Measurements from ENCODE around the gene GMPS.
"Not testable (repeated sequence)": the region's sequence is repeated elsewhere in the genome, so short reads cannot be mapped to it uniquely, and the experiment has no call there.

The GMPS gene

DNA sequence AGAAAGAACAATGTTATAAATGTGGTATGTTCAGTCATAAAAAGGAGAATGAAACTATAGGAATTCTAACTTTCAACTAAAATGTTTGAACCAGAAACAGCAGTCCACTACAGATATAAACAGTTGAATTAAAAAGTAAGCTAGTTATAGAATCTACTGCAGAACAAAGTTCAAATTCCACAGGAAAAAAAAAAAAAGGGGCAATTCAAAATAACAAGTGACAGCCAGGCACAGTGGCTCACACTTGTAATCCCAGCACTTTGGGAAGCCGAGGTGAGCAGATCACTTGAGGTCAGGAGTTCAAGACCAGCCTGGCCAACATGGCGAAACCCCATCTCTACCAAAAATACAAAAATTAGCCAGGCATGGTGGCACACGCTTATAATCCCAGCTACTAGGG lies 21.0 kb upstream of the GMPS start:
- DNase-seq; POLR2A ChIA-PET; H3K27ac ChIP-seq (ENCODE audit: insufficient read depth in 1 of 2, low read depth in 1 of 2, low read length in 2 of 2, poor library complexity in 1 of 2, severe bottlenecking in 2 of 2); H3K27me3 ChIP-seq (replicated peaks in 2 of 5; ENCODE audit: control insufficient read depth in 4 of 5, insufficient read depth in 5 of 5, low read length in 4 of 5); H3K9me3 ChIP-seq (ENCODE audit: control extremely low read depth in 1 of 5, control insufficient read depth in 4 of 5, insufficient read depth in 2 of 5, low read depth in 1 of 5, low read length in 4 of 5); H3K36me3 ChIP-seq (ENCODE audit: control insufficient read depth in 4 of 4, insufficient read depth in 4 of 4, low read length in 3 of 4); H3K4me3 ChIP-seq (ENCODE audit: control insufficient read depth in 1 of 7, extremely low read depth in 1 of 7, insufficient read depth in 4 of 7, low read depth in 2 of 7, low read length in 6 of 7): not testable (repeated sequence)
- CTCF ChIA-PET, result interaction anchor here (1.7 kb wide), 1 partner anchor 43 kb away, joined by 7 read pairs; the partner anchor contains the start of gene C3orf33
- WGBS (ENCODE audit: insufficient coverage), result 100% methylated on average over 1 of the region's 3 CpGs
- peaks cover 20 to 30% (median 20%) of the 10 kb centered on the region in 4 experiments for H3K4me1 ChIP-seq (ENCODE audit: control extremely low read depth in 1 of 4, control insufficient read depth in 4 of 4, insufficient read depth in 4 of 4, low read length in 3 of 4)

GRCh38 chr3:155852341-155852740 lies 18.1 kb upstream of the GMPS start:
- 25% methylated on average over 2 of the region's 2 CpGs for WGBS (ENCODE audit: insufficient coverage)
- peaks cover 20 to 36% (median 27%) of the 10 kb centered on the region in 4 experiments for H3K4me1 ChIP-seq (ENCODE audit: control extremely low read depth in 1 of 4, control insufficient read depth in 4 of 4, insufficient read depth in 4 of 4, low read length in 3 of 4)
- no peaks in the 10 kb centered on the region for H3K9me3 ChIP-seq (ENCODE audit: control extremely low read depth in 1 of 5, control insufficient read depth in 4 of 5, insufficient read depth in 2 of 5, low read depth in 1 of 5, low read length in 4 of 5)
- ChIA-PET POLR2A (no interaction called here), CTCF (interaction anchor here (1.2 kb wide), 2 partner anchors 10 to 11 kb away, joined by 4 read pairs; no protein-coding TSS in a partner anchor)
- DNase-seq, result no peak
- peak overlapping the region in 6 of 7 experiments; percentile 84 to 99 (median 95) for H3K4me3 ChIP-seq (ENCODE audit: control insufficient read depth in 1 of 7, extremely low read depth in 1 of 7, insufficient read depth in 4 of 7, low read depth in 2 of 7, low read length in 6 of 7)
- no peaks in the 10 kb centered on the region for H3K27me3 ChIP-seq (replicated peaks in 2 of 5; ENCODE audit: control insufficient read depth in 4 of 5, insufficient read depth in 5 of 5, low read length in 4 of 5)
- H3K36me3 ChIP-seq (ENCODE audit: control insufficient read depth in 4 of 4, insufficient read depth in 4 of 4, low read length in 3 of 4), result peaks cover 0 to 8% (median 1%) of the 10 kb centered on the region in 4 experiments
- H3K27ac ChIP-seq (ENCODE audit: insufficient read depth in 1 of 2, low read depth in 1 of 2, low read length in 2 of 2, poor library complexity in 1 of 2, severe bottlenecking in 2 of 2), result peak overlapping the region; percentile 79 to 98

GRCh38 chr3:155853214-155854140 lies 17.0 kb upstream of the GMPS start:
- Histone ChIP-seq H3K9me3 (ENCODE audit: control extremely low read depth in 1 of 5, control insufficient read depth in 4 of 5, insufficient read depth in 2 of 5, low read depth in 1 of 5, low read length in 4 of 5) (no peaks in the 10 kb centered on the region), H3K4me3 (ENCODE audit: control insufficient read depth in 1 of 7, extremely low read depth in 1 of 7, insufficient read depth in 4 of 7, low read depth in 2 of 7, low read length in 6 of 7) (peak overlapping the region; percentile 84 to 99 (median 98)), H3K4me1 (ENCODE audit: control extremely low read depth in 1 of 4, control insufficient read depth in 4 of 4, insufficient read depth in 4 of 4, low read length in 3 of 4) (peaks cover 20 to 36% (median 27%) of the 10 kb centered on the region in 4 experiments), H3K27ac (ENCODE audit: insufficient read depth in 1 of 2, low read depth in 1 of 2, low read length in 2 of 2, poor library complexity in 1 of 2, severe bottlenecking in 2 of 2) (peak overlapping the region; percentile 79 to 98), H3K27me3 (replicated peaks in 2 of 5; ENCODE audit: control insufficient read depth in 4 of 5, insufficient read depth in 5 of 5, low read length in 4 of 5) (no peaks in the 10 kb centered on the region), H3K36me3 (ENCODE audit: control insufficient read depth in 4 of 4, insufficient read depth in 4 of 4, low read length in 3 of 4) (peaks cover 0 to 2% (median 0%) of the 10 kb centered on the region in 4 experiments)
- DNase-seq, result peak in 1 of 3 donors; percentile 40
- ChIA-PET CTCF (interaction anchor here (1.1 to 1.7 kb wide), 5 partner anchors 8 to 16 kb away, joined by 3 to 8 read pairs (median 4); no protein-coding TSS in a partner anchor), POLR2A (interaction anchor here (0.7 to 1.5 kb wide), 3 partner anchors 10 to 48 kb away, joined by 3 to 8 read pairs (median 3); partner anchors contain the start of gene C3orf33)
- 3% methylated on average over 39 of the region's 45 CpGs for WGBS (ENCODE audit: insufficient coverage)

DNA sequence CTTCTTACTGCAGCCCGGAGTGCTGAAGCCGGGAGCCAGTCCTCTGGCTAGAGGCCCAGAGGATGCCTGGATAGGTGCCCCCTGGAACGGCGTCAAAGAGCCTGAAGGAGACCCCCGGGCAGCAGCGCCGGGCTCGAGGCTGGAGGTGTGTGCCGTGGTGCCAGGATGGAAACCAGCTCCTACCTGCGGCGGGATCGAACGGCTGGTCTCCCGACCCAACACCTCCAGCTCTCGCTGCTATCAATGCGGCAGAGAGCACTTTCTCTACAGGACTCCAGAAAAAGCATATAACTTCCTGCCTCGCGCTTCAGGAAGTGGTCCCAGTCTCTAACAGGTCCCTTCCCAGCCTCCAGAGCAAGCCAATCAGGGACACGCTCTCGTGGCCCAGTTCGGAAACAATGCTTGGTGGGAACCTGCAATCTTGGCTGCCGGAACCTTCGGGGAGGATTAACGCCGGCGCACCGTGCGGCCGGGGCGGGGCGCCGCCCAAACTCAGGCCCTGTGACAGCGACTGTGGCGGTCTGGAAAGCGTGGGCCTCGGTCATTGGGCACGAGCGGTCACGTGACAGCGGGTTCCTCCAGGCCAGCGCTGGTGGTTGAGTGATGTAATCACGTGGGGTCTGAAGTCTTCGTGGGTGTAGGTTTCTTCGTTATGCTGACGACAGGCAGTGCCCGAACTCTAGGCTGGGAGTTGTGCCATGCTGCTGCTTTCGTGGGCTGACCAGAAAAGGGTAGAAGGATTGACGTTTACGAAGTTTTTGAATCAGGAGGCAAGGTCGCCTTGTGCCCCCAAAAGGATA lies 16.1 kb upstream of the GMPS start, which contains the start of gene SLC33A1:
Gene SLC33A1 (minus strand): TSS at position 287 of the 800 bp plus-strand sequence. CDS start 430 bp downstream, outside the sequence.
- peak within 1 kb of the TSS; percentile 90 to 98 for H3K27ac ChIP-seq (ENCODE audit: insufficient read depth in 1 of 2, low read depth in 1 of 2, low read length in 2 of 2, poor library complexity in 1 of 2, severe bottlenecking in 2 of 2)
- POLR2A ChIA-PET, result interaction anchor here (0.7 to 1.5 kb wide), 4 partner anchors 11 to 49 kb away, joined by 3 to 8 read pairs (median 4); partner anchors contain the start of genes C3orf33 and GMPS
- H3K4me3 ChIP-seq (ENCODE audit: control insufficient read depth in 1 of 7, extremely low read depth in 1 of 7, insufficient read depth in 4 of 7, low read depth in 2 of 7, low read length in 6 of 7), result peak within 1 kb of the TSS; percentile 84 to 99 (median 98)
- peak; percentile 100 for DNase-seq
- WGBS (ENCODE audit: insufficient coverage), result under 1% methylated on average over 45 of the region's 50 CpGs
- CTCF ChIA-PET, result interaction anchor here (1.1 to 1.7 kb wide), 4 partner anchors 8 to 15 kb away, joined by 3 to 8 read pairs (median 4); no protein-coding TSS in a partner anchor
- H3K27me3 ChIP-seq (replicated peaks in 2 of 5; ENCODE audit: control insufficient read depth in 4 of 5, insufficient read depth in 5 of 5, low read length in 4 of 5), result no peaks in the 10 kb centered on the region
- no peaks in the 10 kb centered on the region for H3K36me3 ChIP-seq (ENCODE audit: control insufficient read depth in 4 of 4, insufficient read depth in 4 of 4, low read length in 3 of 4)
- peaks cover 20 to 36% (median 27%) of the 10 kb centered on the region in 4 experiments for H3K4me1 ChIP-seq (ENCODE audit: control extremely low read depth in 1 of 4, control insufficient read depth in 4 of 4, insufficient read depth in 4 of 4, low read length in 3 of 4)
- H3K9me3 ChIP-seq (ENCODE audit: control extremely low read depth in 1 of 5, control insufficient read depth in 4 of 5, insufficient read depth in 2 of 5, low read depth in 1 of 5, low read length in 4 of 5), result no peaks in the 10 kb centered on the region

- no peaks in the 10 kb centered on the region for H3K9me3 ChIP-seq (ENCODE audit: control extremely low read depth in 1 of 5, control insufficient read depth in 4 of 5, insufficient read depth in 2 of 5, low read depth in 1 of 5, low read length in 4 of 5)
- POLR2A ChIA-PET, result no interaction called here
- peak overlapping the region in 4 of 7 experiments; percentile 24 to 67 (median 40) for H3K4me3 ChIP-seq (ENCODE audit: control insufficient read depth in 1 of 7, extremely low read depth in 1 of 7, insufficient read depth in 4 of 7, low read depth in 2 of 7, low read length in 6 of 7)
- H3K27ac ChIP-seq (ENCODE audit: insufficient read depth in 1 of 2, low read depth in 1 of 2, low read length in 2 of 2, poor library complexity in 1 of 2, severe bottlenecking in 2 of 2), result no peak overlapping the region
- peaks cover 0 to 5% (median 4%) of the 10 kb centered on the region in 4 experiments for H3K4me1 ChIP-seq (ENCODE audit: control extremely low read depth in 1 of 4, control insufficient read depth in 4 of 4, insufficient read depth in 4 of 4, low read length in 3 of 4)
- DNase-seq, result peak; percentile 29 to 44 (median 40)
- H3K36me3 ChIP-seq (ENCODE audit: control insufficient read depth in 4 of 4, insufficient read depth in 4 of 4, low read length in 3 of 4), result no peaks in the 10 kb centered on the region
- no CpG with 5 or more reads among the region's 2 CpGs for WGBS (ENCODE audit: insufficient coverage)
- CTCF ChIA-PET, result interaction anchor here (1.0 kb wide), 1 partner anchor 104 kb away, joined by 4 read pairs; no protein-coding TSS in a partner anchor
- no peaks in the 10 kb centered on the region for H3K27me3 ChIP-seq (replicated peaks in 2 of 5; ENCODE audit: control insufficient read depth in 4 of 5, insufficient read depth in 5 of 5, low read length in 4 of 5)
These were observed 10.6 kb upstream of the GMPS start for GRCh38 chr3:155859859-155860258.

DNA sequence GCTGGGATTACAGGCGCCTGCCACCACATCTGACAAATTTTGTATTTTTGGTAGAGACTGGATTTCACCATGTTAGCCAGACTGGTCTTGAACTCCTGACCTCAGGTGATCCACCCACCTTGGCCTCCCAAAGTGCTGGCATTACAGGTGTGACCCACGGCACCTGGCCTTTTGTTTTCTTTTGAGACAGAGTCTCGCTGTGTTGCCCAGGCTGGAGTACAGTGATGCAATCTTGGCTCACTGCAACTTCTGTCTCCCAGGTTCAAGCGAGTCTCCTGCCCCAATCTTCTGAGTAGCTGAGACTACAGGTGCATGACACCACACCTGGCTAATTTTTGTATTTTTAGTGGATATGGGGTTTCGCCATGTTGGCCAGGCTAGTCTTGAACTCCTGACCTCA lies 10.0 kb upstream of the GMPS start:
- WGBS (ENCODE audit: insufficient coverage), result 97% methylated on average over 5 of the region's 5 CpGs
- H3K27ac ChIP-seq (ENCODE audit: insufficient read depth in 1 of 2, low read depth in 1 of 2, low read length in 2 of 2, poor library complexity in 1 of 2, severe bottlenecking in 2 of 2); POLR2A ChIA-PET; H3K4me1 ChIP-seq (ENCODE audit: control extremely low read depth in 1 of 4, control insufficient read depth in 4 of 4, insufficient read depth in 4 of 4, low read length in 3 of 4); DNase-seq; H3K27me3 ChIP-seq (replicated peaks in 2 of 5; ENCODE audit: control insufficient read depth in 4 of 5, insufficient read depth in 5 of 5, low read length in 4 of 5); H3K36me3 ChIP-seq (ENCODE audit: control insufficient read depth in 4 of 4, insufficient read depth in 4 of 4, low read length in 3 of 4); H3K4me3 ChIP-seq (ENCODE audit: control insufficient read depth in 1 of 7, extremely low read depth in 1 of 7, insufficient read depth in 4 of 7, low read depth in 2 of 7, low read length in 6 of 7); H3K9me3 ChIP-seq (ENCODE audit: control extremely low read depth in 1 of 5, control insufficient read depth in 4 of 5, insufficient read depth in 2 of 5, low read depth in 1 of 5, low read length in 4 of 5): not testable (repeated sequence)
- CTCF ChIA-PET, result interaction anchor here (1.0 to 2.8 kb wide), 2 partner anchors 54 to 105 kb away, joined by 4 to 13 read pairs; partner anchors contain the start of gene C3orf33

All from common myeloid progenitor, CD34-positive (primary cell).